Loucy (cell line): ENCODE data around the gene IFT80.

Experiments used
- H2AFZ ChIP-seq: fragments of 200-600 bp; sonication (generic); 2 replicates; pipeline ENCODE4 v1.6.0; 2016; ENCODE audit warnings: antibody characterized with exemption, mild to moderate bottlenecking, low read length, moderate library complexity
- H3F3A ChIP-seq: fragments of 200-600 bp; 2 replicates; pipeline ENCODE4 v1.6.0; 2016; ENCODE audit warnings: antibody characterized with exemption, low read depth, mild to moderate bottlenecking
- H3K27me3 ChIP-seq: fragments of 200-600 bp; sonication (generic); 2 replicates; pipeline ENCODE4 v1.6.1; 2014; ENCODE audit warnings: low read length, mild to moderate bottlenecking; ENCODE audit not compliant: insufficient read depth, poor library complexity, severe bottlenecking
- H3K36me3 ChIP-seq: fragments of 200-600 bp; sonication (generic); 2 replicates; pipeline ENCODE4 v1.6.1; 2016; ENCODE audit warnings: low read length; ENCODE audit not compliant: insufficient read depth
- H3K4me1 ChIP-seq: fragments of 200-600 bp; sonication (generic); 2 replicates; pipeline ENCODE4 v1.5.1; 2014; ENCODE audit warnings: low read length, mild to moderate bottlenecking; ENCODE audit not compliant: insufficient read depth, poor library complexity, severe bottlenecking
- H3K4me2 ChIP-seq: fragments of 200-600 bp; sonication (generic); 2 replicates; pipeline ENCODE4 v1.6.0; 2014; ENCODE audit warnings: antibody characterized with exemption, low read length, low read depth, mild to moderate bottlenecking; ENCODE audit not compliant: poor library complexity, severe bottlenecking
- H3K4me3 ChIP-seq: fragments of 200-600 bp; sonication (generic); 2 replicates; pipeline ENCODE4 v1.5.1; 2014; ENCODE audit warnings: low read length, mild to moderate bottlenecking, mixed read lengths; ENCODE audit not compliant: poor library complexity, severe bottlenecking
- H3K79me2 ChIP-seq: fragments of 200-600 bp; sonication (generic); 2 replicates; pipeline ENCODE4 v1.6.1; 2014; ENCODE audit warnings: low read length; ENCODE audit not compliant: insufficient read depth
- H3K9ac ChIP-seq: fragments of 200-600 bp; sonication (generic); 2 replicates; pipeline ENCODE4 v1.6.0; 2014; ENCODE audit warnings: mild to moderate bottlenecking, low read depth, low read length, moderate library complexity; ENCODE audit not compliant: poor library complexity, severe bottlenecking
- H3K9me2 ChIP-seq: fragments of 200-600 bp; sonication (generic); replicated peaks from 2 replicates; pipeline ENCODE4 v1.6.1; 2016; ENCODE audit warnings: low read depth, low read length, mixed read lengths
- H3K9me3 ChIP-seq: fragments of 200-600 bp; sonication (generic); 2 replicates; pipeline ENCODE4 v1.6.1; 2014; ENCODE audit warnings: mild to moderate bottlenecking, antibody characterized with exemption, low read length, low read depth; ENCODE audit not compliant: insufficient read depth
- H4K20me1 ChIP-seq: fragments of 200-600 bp; sonication (generic); 2 replicates; pipeline ENCODE4 v1.6.0; 2014; ENCODE audit warnings: antibody characterized with exemption, low read length, mild to moderate bottlenecking; ENCODE audit not compliant: insufficient read depth, poor library complexity, severe bottlenecking
- CTCF ChIP-seq: fragments of 200-600 bp; sonication (generic); conservative IDR thresholded peaks from 2 replicates; pipeline ENCODE4 v1.5.1; 2014; ENCODE audit warnings: mild to moderate bottlenecking, antibody characterized with exemption, low read length
- EZH2phosphoT487 ChIP-seq: fragments of 200-600 bp; IDR thresholded peaks from 2 replicates; pipeline ENCODE4 v1.6.1; 2018; ENCODE audit warnings: antibody characterized with exemption, mild to moderate bottlenecking, moderate library complexity, borderline replicate concordance

The IFT80 gene

GRCh38 chr3:160393346-160394008 is 5.5 kb downstream of the IFT80 start:
- TF ChIP-seq CTCF (no peak), EZH2phosphoT487 (no peak)
- Histone ChIP-seq H3K9me3 (no peaks in the 10 kb centered on the region), H3K9me2 (no peaks in the 10 kb centered on the region), H3K36me3 (no peaks in the 10 kb centered on the region), H3K27me3 (no peaks in the 10 kb centered on the region), H3F3A (no peaks in the 10 kb centered on the region), H3K79me2 (peaks cover 21% of the 10 kb centered on the region), H3K4me1 (peaks cover 16% of the 10 kb centered on the region), H4K20me1 (no peaks in the 10 kb centered on the region), H3K4me2 (no peak overlapping the region), H2AFZ (no peak overlapping the region), H3K9ac (no peak overlapping the region), H3K4me3 (no peak overlapping the region)

- Histone ChIP-seq H3K4me2 (no peak overlapping the region), H3K9ac (no peak overlapping the region), H3K4me1 (peaks cover 16% of the 10 kb centered on the region), H2AFZ (no peak overlapping the region), H3K27me3 (no peaks in the 10 kb centered on the region), H3K79me2 (peaks cover 14% of the 10 kb centered on the region), H3F3A (no peaks in the 10 kb centered on the region), H4K20me1 (no peaks in the 10 kb centered on the region), H3K9me3 (no peaks in the 10 kb centered on the region), H3K36me3 (no peaks in the 10 kb centered on the region), H3K4me3 (no peak overlapping the region), H3K9me2 (no peaks in the 10 kb centered on the region)
- no peak for TF ChIP-seq EZH2phosphoT487
- TF ChIP-seq CTCF = no peak
Observed at GRCh38 chr3:160392798-160393197, 6.2 kb downstream of the IFT80 start.

- no peaks in the 10 kb centered on the region for H3F3A ChIP-seq
- H3K9ac ChIP-seq = no peak overlapping the region
- peaks cover 3% of the 10 kb centered on the region for H3K4me1 ChIP-seq
- TF ChIP-seq EZH2phosphoT487 = no peak
- no peaks in the 10 kb centered on the region for H3K27me3 ChIP-seq
- no peak overlapping the region for H3K4me2 ChIP-seq
- H3K4me3 ChIP-seq = no peak overlapping the region
- H2AFZ ChIP-seq = no peak overlapping the region
- no peaks in the 10 kb centered on the region for H3K9me2 ChIP-seq
- no peaks in the 10 kb centered on the region for H3K9me3 ChIP-seq
- no peaks in the 10 kb centered on the region for H4K20me1 ChIP-seq
- H3K36me3 ChIP-seq = no peaks in the 10 kb centered on the region
- no peaks in the 10 kb centered on the region for H3K79me2 ChIP-seq
Observed at GRCh38 chr3:160390565-160391138, 8.4 kb downstream of the IFT80 start.
